ENCODE data around the gene THOC7.

DNA sequence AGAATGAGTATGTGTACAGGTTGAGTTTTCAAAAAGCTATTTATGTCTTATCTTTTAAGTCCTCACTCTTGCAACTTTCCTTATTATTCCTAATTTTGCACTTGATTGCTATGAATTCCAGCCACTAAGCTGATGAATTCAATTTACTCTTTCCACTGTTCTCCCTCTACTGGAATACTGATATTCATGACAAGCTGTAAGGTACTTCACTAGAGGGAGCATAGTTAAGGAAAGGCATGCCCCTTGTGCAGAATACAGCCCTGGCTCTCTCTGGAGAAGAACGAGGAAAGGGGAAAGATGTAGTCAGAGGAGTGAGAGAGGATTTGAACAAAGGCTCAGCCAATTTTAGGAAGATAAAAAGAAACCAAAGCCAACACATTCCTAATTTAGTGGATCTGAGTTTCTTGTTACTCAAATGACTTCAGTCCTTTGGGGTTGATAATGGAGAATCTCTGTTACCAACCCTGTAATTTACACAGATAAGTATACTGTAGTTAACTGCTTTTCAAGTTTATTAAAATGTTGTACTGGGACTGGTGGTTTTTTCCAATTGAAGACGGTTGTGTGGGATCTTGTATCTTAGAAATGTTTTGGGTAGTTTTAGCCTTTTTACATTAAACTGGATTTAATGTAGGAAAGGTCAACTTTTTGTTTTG, 44.6 kb upstream of the THOC7 start:
- TF ChIP-seq, protein P1, sequence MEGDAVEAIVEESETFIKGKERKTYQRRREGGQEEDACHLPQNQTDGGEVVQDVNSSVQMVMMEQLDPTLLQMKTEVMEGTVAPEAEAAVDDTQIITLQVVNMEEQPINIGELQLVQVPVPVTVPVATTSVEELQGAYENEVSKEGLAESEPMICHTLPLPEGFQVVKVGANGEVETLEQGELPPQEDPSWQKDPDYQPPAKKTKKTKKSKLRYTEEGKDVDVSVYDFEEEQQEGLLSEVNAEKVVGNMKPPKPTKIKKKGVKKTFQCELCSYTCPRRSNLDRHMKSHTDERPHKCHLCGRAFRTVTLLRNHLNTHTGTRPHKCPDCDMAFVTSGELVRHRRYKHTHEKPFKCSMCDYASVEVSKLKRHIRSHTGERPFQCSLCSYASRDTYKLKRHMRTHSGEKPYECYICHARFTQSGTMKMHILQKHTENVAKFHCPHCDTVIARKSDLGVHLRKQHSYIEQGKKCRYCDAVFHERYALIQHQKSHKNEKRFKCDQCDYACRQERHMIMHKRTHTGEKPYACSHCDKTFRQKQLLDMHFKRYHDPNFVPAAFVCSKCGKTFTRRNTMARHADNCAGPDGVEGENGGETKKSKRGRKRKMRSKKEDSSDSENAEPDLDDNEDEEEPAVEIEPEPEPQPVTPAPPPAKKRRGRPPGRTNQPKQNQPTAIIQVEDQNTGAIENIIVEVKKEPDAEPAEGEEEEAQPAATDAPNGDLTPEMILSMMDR (IDR thresholded peaks at IDR 0.05): no peak
- TF ChIP-seq POLR2AphosphoS5 (IDR thresholded peaks at IDR 0.05) (no peak), EP300 (IDR thresholded peaks at IDR 0.05) (no peak), POLR2A (IDR thresholded peaks at IDR 0.05) (no peak)

All from stomach (tissue), 4 donors.